GM18505 (cell line): ENCODE data around the gene FGF23.
"Not testable (repeated sequence)": the region's sequence is repeated elsewhere in the genome, so short reads cannot be mapped to it uniquely, and the experiment has no call there.

Experiments
- ATAC-seq: cut with Tn5 transposase; IDR thresholded peaks from one replicate; pipeline ENCODE4 v1.9.1; 2021; ENCODE audit not compliant: unreplicated experiment
- POLR2A ChIP-seq: IDR thresholded peaks from 4 replicates; pipeline ENCODE4 v1.6.1; 2011; ENCODE audit warnings: borderline replicate concordance; ENCODE audit not compliant: insufficient read depth, insufficient read length; ENCODE audit errors: extremely low read depth

Gene FGF23

GRCh38 chr12:4379405-4379804, at the start of gene FGF23:
Gene FGF23, minus strand, starts transcription at chr12:4379712. Its CDS starts 130 bp downstream, at chr12:4379582.
- no peak for TF ChIP-seq POLR2A
- ATAC-seq, result no peak

- no peak for ATAC-seq
- no peak for TF ChIP-seq POLR2A
These were observed 44.9 kb upstream of the FGF23 start for GRCh38 chr12:4424422-4424821.

- TF ChIP-seq POLR2A, result no peak
- ATAC-seq, result no peak
These were observed 44.1 kb upstream of the FGF23 start for GRCh38 chr12:4423528-4424195.

- no peak for ATAC-seq
These were observed 43.5 kb upstream of the FGF23 start for GRCh38 chr12:4422985-4423384.

GRCh38 chr12:4421590-4422031, 42.1 kb upstream of the FGF23 start:
- no peak for ATAC-seq
- TF ChIP-seq POLR2A, result no peak

More at GRCh38 chr12:4422985-4423384, 43.5 kb upstream of the FGF23 start:
- TF ChIP-seq POLR2A, result no peak

- no peak for TF ChIP-seq POLR2A
- ATAC-seq, result no peak
These were observed 40.7 kb upstream of the FGF23 start for GRCh38 chr12:4420138-4420670.

GRCh38 chr12:4418913-4419312, 39.4 kb upstream of the FGF23 start:
- ATAC-seq, result no peak

GRCh38 chr12:4417936-4418335, 38.4 kb upstream of the FGF23 start:
- ATAC-seq, result no peak
- TF ChIP-seq POLR2A, result no peak

More at GRCh38 chr12:4418913-4419312, 39.4 kb upstream of the FGF23 start:
- TF ChIP-seq POLR2A, result no peak

GRCh38 chr12:4417455-4417854, 37.9 kb upstream of the FGF23 start:
- TF ChIP-seq POLR2A, result no peak
- ATAC-seq, result no peak

- no peak for ATAC-seq
These were observed 36.8 kb upstream of the FGF23 start for GRCh38 chr12:4416276-4416675.

GRCh38 chr12:4412465-4412864, 33.0 kb upstream of the FGF23 start:
- ATAC-seq, result no peak

More at GRCh38 chr12:4416276-4416675, 36.8 kb upstream of the FGF23 start:
- TF ChIP-seq POLR2A, result no peak

GRCh38 chr12:4412056-4412455, 32.5 kb upstream of the FGF23 start:
- TF ChIP-seq POLR2A, result no peak
- ATAC-seq, result no peak

More at GRCh38 chr12:4412465-4412864, 33.0 kb upstream of the FGF23 start:
- TF ChIP-seq POLR2A, result no peak

- no peak for ATAC-seq
- no peak for TF ChIP-seq POLR2A
These were observed 27.6 kb upstream of the FGF23 start for GRCh38 chr12:4407136-4407535.

GRCh38 chr12:4404877-4405637, 25.5 kb upstream of the FGF23 start:
- not testable (repeated sequence) for ATAC-seq
